NCI-H1105 (cell line): ENCODE data around the gene ILRUN.
"Not testable (repeated sequence)": the region's sequence is repeated elsewhere in the genome, so short reads cannot be mapped to it uniquely, and the experiment has no call there.

ENCODE experiments used
- DNase-seq: peaks from one replicate; lab custom pipeline; 2025; lab: John Stamatoyannopoulos, UW

The ILRUN gene

GRCh38 chr6:34696739-34697543 is at the start of gene ILRUN:
ILRUN (minus strand) TSS chr6:34696767; CDS start chr6:34696603, 164 bp downstream.
- peak; percentile 95 for DNase-seq

- no peak for DNase-seq
Measured at GRCh38 chr6:34745277-34746103, 48.9 kb upstream of the ILRUN start.

GRCh38 chr6:34744294-34744647 is 47.7 kb upstream of the ILRUN start:
- not testable (repeated sequence) for DNase-seq

- no peak for DNase-seq
Measured at GRCh38 chr6:34743625-34744293, 47.2 kb upstream of the ILRUN start.

- DNase-seq, result no peak
Measured at GRCh38 chr6:34742094-34742493, 45.5 kb upstream of the ILRUN start.

- DNase-seq, result no peak
Measured at GRCh38 chr6:34736823-34737222, 40.3 kb upstream of the ILRUN start.

GRCh38 chr6:34731393-34732060 is 35.0 kb upstream of the ILRUN start:
- no peak for DNase-seq

GRCh38 chr6:34729631-34730470 is 33.3 kb upstream of the ILRUN start:
- peak; percentile 52 for DNase-seq

GRCh38 chr6:34726055-34726454 is 29.5 kb upstream of the ILRUN start:
- no peak for DNase-seq

- no peak for DNase-seq
Measured at GRCh38 chr6:34723203-34723602, 26.6 kb upstream of the ILRUN start.

GRCh38 chr6:34722451-34722850 is 25.9 kb upstream of the ILRUN start:
- no peak for DNase-seq

GRCh38 chr6:34720160-34720559 is 23.6 kb upstream of the ILRUN start:
- not testable (repeated sequence) for DNase-seq

GRCh38 chr6:34719646-34720045 is 23.1 kb upstream of the ILRUN start:
- DNase-seq, result not testable (repeated sequence)

- no peak for DNase-seq
Measured at GRCh38 chr6:34718976-34719375, 22.4 kb upstream of the ILRUN start.

GRCh38 chr6:34717466-34717865 is 20.9 kb upstream of the ILRUN start:
- no peak for DNase-seq

- no peak for DNase-seq
Measured at GRCh38 chr6:34714663-34715062, 18.1 kb upstream of the ILRUN start.

- not testable (repeated sequence) for DNase-seq
Measured at GRCh38 chr6:34712881-34713280, 16.3 kb upstream of the ILRUN start.

GRCh38 chr6:34709386-34709785 is 12.8 kb upstream of the ILRUN start:
- DNase-seq, result no peak

- DNase-seq, result no peak
Measured at GRCh38 chr6:34705241-34705640, 8.7 kb upstream of the ILRUN start.

GRCh38 chr6:34701199-34701598 is 4.6 kb upstream of the ILRUN start:
- DNase-seq, result no peak

GRCh38 chr6:34697904-34698559 is 1.5 kb upstream of the ILRUN start:
- no peak for DNase-seq
